Hepatocyte (in vitro differentiated cells): ENCODE results near the gene CYP20A1. TPM values are rescaled to one million over a fixed set of nuclear protein-coding genes. Genes with fewer than 3 reads are reported as not detected.
"Not testable (repeated sequence)": the region's sequence is repeated elsewhere in the genome, so short reads cannot be mapped to it uniquely, and the experiment has no call there.

Experiments
- DNase-seq: peaks from one replicate; pipeline ENCODE4 v3.0.0-alpha.2; 2016; ENCODE audit warnings: low spot score
- H2AFZ ChIP-seq: fragments of 200-600 bp; sonication (generic); 2 replicates; pipeline ENCODE4 v1.6.0; 2016; ENCODE audit warnings: antibody characterized with exemption, mild to moderate bottlenecking
- H3K27ac ChIP-seq: fragments of 200-600 bp; sonication (generic); 2 replicates; pipeline ENCODE4 v1.5.1; 2016; ENCODE audit warnings: mild to moderate bottlenecking
- H3K27me3 ChIP-seq: fragments of 200-600 bp; sonication (generic); 2 replicates; pipeline ENCODE4 v1.6.1; 2016
- H3K36me3 ChIP-seq: fragments of 200-600 bp; sonication (generic); replicated peaks from 2 replicates; pipeline ENCODE4 v1.5.1; 2016; ENCODE audit warnings: low read depth; ENCODE audit not compliant: insufficient read depth
- H3K4me1 ChIP-seq: fragments of 200-600 bp; sonication (generic); 2 replicates; pipeline ENCODE4 v1.5.1; 2016; ENCODE audit warnings: mild to moderate bottlenecking, moderate library complexity; ENCODE audit not compliant: insufficient read depth
- H3K4me2 ChIP-seq: fragments of 200-600 bp; sonication (generic); 2 replicates; pipeline ENCODE4 v1.6.0; 2016
- H3K4me3 ChIP-seq: fragments of 200-600 bp; sonication (generic); 2 replicates; pipeline ENCODE4 v1.5.1; 2016; ENCODE audit warnings: mild to moderate bottlenecking
- H3K79me2 ChIP-seq: fragments of 200-600 bp; sonication (generic); 2 replicates; pipeline ENCODE4 v1.6.0; 2017; ENCODE audit warnings: mild to moderate bottlenecking
- H3K9me2 ChIP-seq: fragments of 200-600 bp; sonication (generic); replicated peaks from 2 replicates; pipeline ENCODE4 v1.6.0; 2017; ENCODE audit warnings: mild to moderate bottlenecking; ENCODE audit not compliant: insufficient read depth
- H3K9me3 ChIP-seq: fragments of 200-600 bp; sonication (generic); 2 replicates; pipeline ENCODE4 v1.5.1; 2016; ENCODE audit warnings: low read depth, mild to moderate bottlenecking
- H4K20me1 ChIP-seq: fragments of 200-600 bp; sonication (generic); 2 replicates; pipeline ENCODE4 v1.6.0; 2016; ENCODE audit warnings: mild to moderate bottlenecking; ENCODE audit not compliant: insufficient read depth, poor library complexity, severe bottlenecking
- EZH2 ChIP-seq: fragments of 200-600 bp; sonication (generic); IDR thresholded peaks from 2 replicates; pipeline ENCODE4 v1.6.1; 2016; ENCODE audit warnings: antibody characterized with exemption, mild to moderate bottlenecking, borderline replicate concordance
- EZH2phosphoT487 ChIP-seq: fragments of 200-600 bp; sonication (generic); IDR thresholded peaks from one replicate; pipeline ENCODE4 v1.6.1; 2018; ENCODE audit warnings: antibody characterized with exemption, mild to moderate bottlenecking, low read depth, moderate library complexity; ENCODE audit not compliant: unreplicated experiment, severe bottlenecking
- WGBS: methylation state at CpG from one replicate; pipeline ENCODE4 v1.1.6; 2016; ENCODE audit warnings: low lambda C conversion rate; ENCODE audit errors: missing lambda C conversion rate; 5-methylcytosine and 5-hydroxymethylcytosine counted together
- polyA plus RNA-seq: library from polyadenylated mRNA; unstranded; fragments of >200 nt; fragmentation: Nextera tagmentation; extraction: Ambion mirVana; gene quantifications from 2 replicates; pipeline ENCODE4 v1.2.1, GENCODE V29; 2016
- total RNA-seq: library from RNA; depleted of rRNA; stranded (reverse); fragments of >200 nt; gene quantifications from 2 replicates; pipeline ENCODE4 v1.2.3, GENCODE V29; 2014
- TF ChIP-seq, protein P1 (sequence below): fragments of 200-600 bp; sonication (generic); IDR thresholded peaks from 2 replicates; pipeline ENCODE4 v1.5.1; 2016; ENCODE audit warnings: antibody characterized with exemption, mild to moderate bottlenecking; ENCODE audit not compliant: poor library complexity

CYP20A1 gene, protein sequence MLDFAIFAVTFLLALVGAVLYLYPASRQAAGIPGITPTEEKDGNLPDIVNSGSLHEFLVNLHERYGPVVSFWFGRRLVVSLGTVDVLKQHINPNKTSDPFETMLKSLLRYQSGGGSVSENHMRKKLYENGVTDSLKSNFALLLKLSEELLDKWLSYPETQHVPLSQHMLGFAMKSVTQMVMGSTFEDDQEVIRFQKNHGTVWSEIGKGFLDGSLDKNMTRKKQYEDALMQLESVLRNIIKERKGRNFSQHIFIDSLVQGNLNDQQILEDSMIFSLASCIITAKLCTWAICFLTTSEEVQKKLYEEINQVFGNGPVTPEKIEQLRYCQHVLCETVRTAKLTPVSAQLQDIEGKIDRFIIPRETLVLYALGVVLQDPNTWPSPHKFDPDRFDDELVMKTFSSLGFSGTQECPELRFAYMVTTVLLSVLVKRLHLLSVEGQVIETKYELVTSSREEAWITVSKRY
- total RNA-seq (22.0 and 26.5 TPM in 2 replicates), polyA plus RNA-seq (17.8 and 18.3 TPM in 2 replicates)

DNA sequence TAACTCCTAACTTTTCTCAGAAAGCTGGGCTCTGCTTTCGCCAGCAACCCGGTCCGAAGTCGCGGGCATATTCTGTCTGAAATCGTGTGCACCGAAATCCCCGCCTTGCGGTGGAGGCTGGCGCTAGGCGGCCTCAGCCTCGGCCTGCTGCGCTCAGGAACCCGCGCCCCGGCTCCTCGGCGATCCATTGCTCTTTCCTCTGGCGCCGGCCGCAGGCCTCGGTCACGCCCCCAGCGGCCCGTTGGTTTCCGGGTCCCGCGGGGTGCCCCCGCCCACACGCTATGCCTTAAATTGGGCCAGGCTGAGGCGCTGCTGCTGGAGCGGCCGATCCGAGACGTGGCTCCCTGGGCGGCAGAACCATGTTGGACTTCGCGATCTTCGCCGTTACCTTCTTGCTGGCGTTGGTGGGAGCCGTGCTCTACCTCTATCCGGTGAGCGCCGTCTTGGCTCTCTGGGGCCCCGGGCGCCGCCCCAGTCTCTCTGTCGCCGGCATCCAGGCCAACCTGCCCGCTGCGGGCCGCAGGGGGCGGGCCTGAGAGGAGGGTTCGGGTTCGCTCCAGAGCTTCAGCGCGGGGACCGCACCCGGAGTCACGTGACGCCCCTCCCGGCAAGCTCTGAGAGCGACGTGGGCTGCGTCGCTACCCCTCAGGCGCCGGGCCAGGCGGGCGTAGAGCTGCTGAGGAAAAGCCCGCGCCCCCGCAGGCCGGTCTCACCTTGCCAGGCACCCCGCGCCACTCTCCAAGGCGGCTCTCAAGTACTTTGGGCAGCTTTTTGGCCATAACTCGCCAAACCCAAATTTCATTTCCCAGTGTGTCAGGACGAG lies at the start of gene CYP20A1:
Gene CYP20A1, plus strand, starts transcription at position 315 of the 823 bp plus-strand sequence. Its CDS starts 45 bp downstream, at position 360.
- H3K9me2 ChIP-seq, result no peaks in the 10 kb centered on the region
- H3K4me3 ChIP-seq, result peak within 1 kb of the TSS; percentile 95
- H3K79me2 ChIP-seq, result peaks cover 38% of the 10 kb centered on the region
- H4K20me1 ChIP-seq, result no peaks in the 10 kb centered on the region
- WGBS, result 1% methylated on average over 74 of the region's 80 CpGs
- peaks cover 3% of the 10 kb centered on the region for H3K9me3 ChIP-seq
- peak within 1 kb of the TSS; percentile 87 for H3K4me2 ChIP-seq
- TF ChIP-seq EZH2 (no peak), EZH2phosphoT487 (no peak)
- TF ChIP-seq, protein P1, sequence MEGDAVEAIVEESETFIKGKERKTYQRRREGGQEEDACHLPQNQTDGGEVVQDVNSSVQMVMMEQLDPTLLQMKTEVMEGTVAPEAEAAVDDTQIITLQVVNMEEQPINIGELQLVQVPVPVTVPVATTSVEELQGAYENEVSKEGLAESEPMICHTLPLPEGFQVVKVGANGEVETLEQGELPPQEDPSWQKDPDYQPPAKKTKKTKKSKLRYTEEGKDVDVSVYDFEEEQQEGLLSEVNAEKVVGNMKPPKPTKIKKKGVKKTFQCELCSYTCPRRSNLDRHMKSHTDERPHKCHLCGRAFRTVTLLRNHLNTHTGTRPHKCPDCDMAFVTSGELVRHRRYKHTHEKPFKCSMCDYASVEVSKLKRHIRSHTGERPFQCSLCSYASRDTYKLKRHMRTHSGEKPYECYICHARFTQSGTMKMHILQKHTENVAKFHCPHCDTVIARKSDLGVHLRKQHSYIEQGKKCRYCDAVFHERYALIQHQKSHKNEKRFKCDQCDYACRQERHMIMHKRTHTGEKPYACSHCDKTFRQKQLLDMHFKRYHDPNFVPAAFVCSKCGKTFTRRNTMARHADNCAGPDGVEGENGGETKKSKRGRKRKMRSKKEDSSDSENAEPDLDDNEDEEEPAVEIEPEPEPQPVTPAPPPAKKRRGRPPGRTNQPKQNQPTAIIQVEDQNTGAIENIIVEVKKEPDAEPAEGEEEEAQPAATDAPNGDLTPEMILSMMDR, result peak; percentile 32
- H2AFZ ChIP-seq, result peak within 1 kb of the TSS; percentile 97
- H3K27me3 ChIP-seq, result no peaks in the 10 kb centered on the region
- peak within 1 kb of the TSS; percentile 96 for H3K27ac ChIP-seq
- H3K36me3 ChIP-seq, result no peaks in the 10 kb centered on the region
- DNase-seq, result peak; percentile 98
- H3K4me1 ChIP-seq, result peaks cover 12% of the 10 kb centered on the region

DNA sequence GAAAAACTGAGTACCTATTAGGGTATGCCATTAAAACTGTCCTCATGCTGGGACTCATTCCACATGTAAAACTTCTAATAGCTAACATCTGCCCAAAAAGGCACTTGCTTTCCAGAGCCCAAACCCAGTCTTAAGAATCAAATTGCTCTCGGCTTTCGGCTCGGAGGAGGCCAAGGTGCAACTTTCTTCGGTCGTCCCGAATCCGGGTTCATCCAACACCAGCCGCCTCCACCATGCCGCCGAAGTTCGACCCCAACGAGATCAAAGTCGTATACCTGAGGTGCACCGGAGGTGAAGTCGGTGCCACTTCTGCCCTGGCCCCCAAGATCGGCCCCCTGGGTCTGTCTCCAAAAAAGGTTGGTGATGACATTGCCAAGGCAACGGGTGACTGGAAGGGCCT lies 48.3 kb upstream of the CYP20A1 start:
- not testable (repeated sequence) for H3K79me2 ChIP-seq, H3K36me3 ChIP-seq, H4K20me1 ChIP-seq, H3K9me2 ChIP-seq, H3K27me3 ChIP-seq, H3K27ac ChIP-seq, DNase-seq, H2AFZ ChIP-seq, H3K4me1 ChIP-seq, H3K4me3 ChIP-seq, H3K9me3 ChIP-seq, H3K4me2 ChIP-seq
- 97% methylated on average over 17 of the region's 17 CpGs for WGBS

DNA sequence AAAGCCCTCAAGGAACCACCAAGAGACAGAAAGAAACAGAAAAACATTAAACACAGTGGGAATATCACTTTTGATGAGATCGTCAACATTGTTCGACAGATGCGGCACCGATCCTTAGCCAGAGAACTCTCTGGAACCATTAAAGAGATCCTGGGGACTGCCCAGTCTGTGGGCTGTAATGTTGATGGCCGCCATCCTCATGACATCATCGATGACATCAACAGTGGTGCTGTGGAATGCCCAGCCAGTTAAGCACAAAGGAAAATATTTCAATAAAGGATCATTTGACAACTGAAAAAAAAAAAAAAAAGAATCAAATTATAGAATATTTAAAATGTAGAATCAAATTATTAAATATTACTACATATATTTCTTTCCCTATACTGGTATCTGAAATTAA lies 47.8 kb upstream of the CYP20A1 start:
- not testable (repeated sequence) for H4K20me1 ChIP-seq, DNase-seq, H3K27ac ChIP-seq, H3K27me3 ChIP-seq, H3K9me2 ChIP-seq, H3K4me1 ChIP-seq, H3K9me3 ChIP-seq, H3K79me2 ChIP-seq, H2AFZ ChIP-seq, H3K4me2 ChIP-seq, H3K36me3 ChIP-seq, H3K4me3 ChIP-seq
- WGBS, result 93% methylated on average over 6 of the region's 6 CpGs

DNA sequence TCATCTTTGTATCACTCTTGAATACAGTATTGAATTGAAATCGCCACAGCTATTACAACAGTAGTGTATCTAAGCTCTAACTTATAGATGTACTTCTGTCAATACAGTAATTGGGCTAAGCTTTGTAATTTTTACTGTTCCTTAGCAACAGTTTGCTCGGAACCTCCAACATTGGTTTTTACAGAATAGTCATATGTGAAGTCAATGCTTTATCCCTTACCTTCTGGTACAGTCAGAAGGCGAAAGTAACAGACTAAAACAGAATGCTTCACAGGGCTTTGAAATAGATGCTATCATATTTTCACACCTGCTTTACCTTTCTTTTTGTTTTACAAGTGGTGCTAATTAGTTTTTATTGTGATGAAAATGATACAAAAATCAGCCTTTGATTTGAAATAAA lies 46.9 kb upstream of the CYP20A1 start:
- 94% methylated on average over 3 of the region's 3 CpGs for WGBS
- Histone ChIP-seq H3K79me2 (no peaks in the 10 kb centered on the region), H3K4me3 (no peak overlapping the region), H3K4me1 (no peaks in the 10 kb centered on the region), H4K20me1 (no peaks in the 10 kb centered on the region), H3K9me2 (no peaks in the 10 kb centered on the region), H3K4me2 (no peak overlapping the region), H3K9me3 (no peaks in the 10 kb centered on the region), H3K27me3 (no peaks in the 10 kb centered on the region), H3K36me3 (no peaks in the 10 kb centered on the region), H2AFZ (no peak overlapping the region), H3K27ac (no peak overlapping the region)
- no peak for DNase-seq
- TF ChIP-seq, protein P1, result no peak
- TF ChIP-seq EZH2phosphoT487, result no peak
- no peak for TF ChIP-seq EZH2
